Measurements from ENCODE around the gene SLC35F3.

DNA sequence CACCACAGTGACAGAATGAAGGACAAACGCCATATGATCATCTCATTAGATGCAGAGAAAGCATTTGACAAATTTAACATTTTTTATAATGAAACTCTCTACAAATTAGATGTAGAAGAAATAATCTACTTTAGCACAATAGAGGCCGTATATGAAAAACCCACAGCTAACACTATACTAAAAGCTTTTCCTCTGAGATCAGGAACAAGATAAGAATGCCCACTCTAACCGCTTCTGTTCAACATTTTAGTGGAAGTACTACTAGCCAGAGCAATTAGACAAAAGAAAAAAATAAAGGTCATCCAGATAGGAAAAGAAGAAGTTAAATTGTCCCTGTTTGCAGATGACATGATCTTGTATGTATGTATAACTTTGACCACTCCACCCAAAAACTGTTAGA, 109.7 kb downstream of the SLC35F3 start:
- no peak for TF ChIP-seq POLR2A (IDR thresholded peaks at IDR 0.05; ENCODE audit: extremely low read depth, insufficient read length)
- TF ChIP-seq, protein P1, sequence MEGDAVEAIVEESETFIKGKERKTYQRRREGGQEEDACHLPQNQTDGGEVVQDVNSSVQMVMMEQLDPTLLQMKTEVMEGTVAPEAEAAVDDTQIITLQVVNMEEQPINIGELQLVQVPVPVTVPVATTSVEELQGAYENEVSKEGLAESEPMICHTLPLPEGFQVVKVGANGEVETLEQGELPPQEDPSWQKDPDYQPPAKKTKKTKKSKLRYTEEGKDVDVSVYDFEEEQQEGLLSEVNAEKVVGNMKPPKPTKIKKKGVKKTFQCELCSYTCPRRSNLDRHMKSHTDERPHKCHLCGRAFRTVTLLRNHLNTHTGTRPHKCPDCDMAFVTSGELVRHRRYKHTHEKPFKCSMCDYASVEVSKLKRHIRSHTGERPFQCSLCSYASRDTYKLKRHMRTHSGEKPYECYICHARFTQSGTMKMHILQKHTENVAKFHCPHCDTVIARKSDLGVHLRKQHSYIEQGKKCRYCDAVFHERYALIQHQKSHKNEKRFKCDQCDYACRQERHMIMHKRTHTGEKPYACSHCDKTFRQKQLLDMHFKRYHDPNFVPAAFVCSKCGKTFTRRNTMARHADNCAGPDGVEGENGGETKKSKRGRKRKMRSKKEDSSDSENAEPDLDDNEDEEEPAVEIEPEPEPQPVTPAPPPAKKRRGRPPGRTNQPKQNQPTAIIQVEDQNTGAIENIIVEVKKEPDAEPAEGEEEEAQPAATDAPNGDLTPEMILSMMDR (IDR thresholded peaks at IDR 0.05; ENCODE audit: low read depth, low read length) = no peak

Data from NB4 (cell line).